GM19193 (cell line): ENCODE results near the gene TSPAN13.

ENCODE experiments used
- POLR2A ChIP-seq: IDR thresholded peaks from 4 replicates; pipeline ENCODE4 v1.6.1; 2011; ENCODE audit not compliant: insufficient read depth, insufficient read length; ENCODE audit errors: extremely low read depth

TSPAN13 gene

DNA sequence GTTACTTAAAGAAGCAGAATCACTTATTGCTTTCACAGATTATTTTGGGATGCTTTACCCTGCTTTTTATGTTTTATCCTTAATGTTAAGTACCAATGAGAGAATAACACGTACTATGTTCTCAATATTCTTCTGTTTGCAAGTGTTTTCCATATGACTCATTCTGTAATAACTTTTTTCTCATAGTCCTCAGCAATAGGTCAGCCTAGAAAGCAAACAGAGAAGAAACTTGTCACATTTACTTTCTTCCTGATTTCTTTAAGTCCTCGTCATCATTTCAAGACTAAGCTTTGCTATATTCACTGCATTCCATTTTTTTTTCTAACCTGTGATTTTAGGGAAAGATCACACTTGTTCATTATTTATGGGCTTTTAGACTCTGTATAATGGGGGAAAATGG, 58.0 kb downstream of the TSPAN13 start:
- TF ChIP-seq POLR2A, result no peak

DNA sequence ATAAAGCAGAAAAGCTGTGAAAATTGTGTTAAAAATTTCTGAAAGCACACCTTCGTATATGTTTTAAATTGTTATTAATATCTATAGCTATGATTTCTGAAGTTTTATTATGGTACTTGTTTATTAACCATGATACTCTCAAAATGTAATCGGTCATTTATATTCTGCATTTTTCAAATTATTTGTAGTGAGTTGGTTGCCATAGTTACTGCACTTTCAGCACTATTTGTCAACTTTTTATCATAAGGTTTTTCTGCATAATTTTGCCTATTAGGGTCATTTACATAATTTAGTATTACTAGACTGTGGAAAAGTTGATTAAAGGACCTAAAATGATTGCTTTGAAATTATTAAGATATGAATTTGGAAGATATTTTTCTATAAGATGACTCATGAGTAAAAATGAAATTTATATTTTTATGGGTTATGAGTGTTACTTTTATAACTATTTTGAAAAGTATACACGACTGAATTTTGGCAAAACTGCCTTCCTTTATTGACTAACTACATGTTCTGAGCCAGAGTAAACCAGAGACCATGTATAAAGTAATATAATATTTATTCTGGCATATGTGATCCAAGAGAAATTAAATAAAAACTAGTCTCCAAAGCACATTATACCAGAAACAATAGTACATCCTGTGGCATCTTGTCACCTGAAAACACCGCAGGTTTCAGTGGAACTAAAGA, 59.1 kb downstream of the TSPAN13 start:
- no peak for TF ChIP-seq POLR2A

DNA sequence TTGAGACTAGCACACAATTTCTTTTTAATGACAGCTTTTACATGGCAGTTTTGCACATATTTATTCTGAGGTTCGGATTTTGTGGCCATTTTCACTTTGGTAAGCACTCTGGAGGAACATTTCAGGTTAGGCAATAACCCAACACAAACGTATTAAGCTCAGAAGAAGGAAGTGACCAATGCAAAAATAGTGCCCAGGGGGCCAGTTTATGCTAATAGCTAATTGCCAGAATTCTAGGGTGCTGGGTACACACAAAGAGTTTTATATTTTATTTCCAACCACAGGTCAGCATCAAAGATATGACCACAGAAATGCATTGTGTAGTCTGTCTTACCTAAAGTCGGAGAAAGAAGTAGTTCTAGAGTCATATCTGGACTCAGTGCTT, 59.7 kb downstream of the TSPAN13 start:
- no peak for TF ChIP-seq POLR2A

DNA sequence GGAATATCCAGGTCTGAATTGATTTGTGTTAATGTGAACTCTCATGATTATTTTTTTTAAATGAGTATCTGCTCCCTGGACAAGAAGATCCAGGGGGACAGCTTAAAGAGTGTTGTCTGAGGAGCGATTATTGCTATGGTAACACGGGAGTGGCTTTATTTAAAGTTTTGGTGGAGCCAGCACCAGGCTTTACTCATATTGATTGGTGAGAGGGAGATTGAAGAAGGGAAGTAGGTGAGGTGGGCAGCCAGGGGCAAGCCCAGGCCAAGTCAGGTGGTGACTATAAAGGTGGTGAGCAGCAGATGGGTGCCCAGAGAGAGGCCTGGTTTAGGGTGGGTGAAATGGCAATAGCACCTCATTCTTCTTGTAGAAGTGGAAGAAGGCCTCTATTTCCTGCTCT, 61.4 kb downstream of the TSPAN13 start:
- no peak for TF ChIP-seq POLR2A

DNA sequence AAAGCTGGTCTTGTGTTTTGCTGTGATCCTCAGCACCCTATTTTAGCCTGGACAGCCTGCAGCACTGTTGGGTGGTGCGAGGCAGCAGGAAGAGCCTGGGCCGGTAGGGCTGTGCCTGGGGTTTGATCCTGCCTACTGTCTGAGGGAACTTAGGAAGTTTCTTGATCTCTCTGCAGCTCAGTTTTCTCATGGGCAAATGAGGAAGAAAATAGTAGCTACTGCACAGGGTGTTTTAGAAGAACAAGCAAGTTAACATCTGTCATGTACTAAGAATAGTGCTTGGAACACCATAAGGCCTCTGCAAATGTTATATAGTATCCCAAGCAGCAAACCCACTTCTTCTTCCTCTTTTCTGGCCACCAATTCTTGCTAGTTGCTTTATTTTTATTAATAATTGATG, 63.3 kb downstream of the TSPAN13 start:
- no peak for TF ChIP-seq POLR2A

DNA sequence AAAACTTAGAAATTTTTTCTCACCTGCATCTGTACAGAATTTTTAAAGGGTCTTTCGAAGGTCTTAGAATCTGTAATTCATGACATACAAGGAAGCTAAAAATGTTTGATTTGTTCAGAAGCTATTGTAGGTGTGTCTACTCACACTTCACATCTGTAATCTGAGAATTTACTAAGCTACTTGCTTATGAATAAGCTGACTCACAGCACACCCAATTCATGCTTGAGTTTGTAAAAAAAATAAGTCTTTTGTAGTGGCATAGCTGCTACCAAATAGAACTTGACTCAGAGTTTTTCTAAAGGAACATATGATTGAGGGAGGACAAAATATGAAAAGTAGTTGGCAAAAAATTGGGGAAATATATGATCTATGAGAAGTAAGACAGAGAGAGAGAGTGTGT, 64.0 kb downstream of the TSPAN13 start:
- no peak for TF ChIP-seq POLR2A

DNA sequence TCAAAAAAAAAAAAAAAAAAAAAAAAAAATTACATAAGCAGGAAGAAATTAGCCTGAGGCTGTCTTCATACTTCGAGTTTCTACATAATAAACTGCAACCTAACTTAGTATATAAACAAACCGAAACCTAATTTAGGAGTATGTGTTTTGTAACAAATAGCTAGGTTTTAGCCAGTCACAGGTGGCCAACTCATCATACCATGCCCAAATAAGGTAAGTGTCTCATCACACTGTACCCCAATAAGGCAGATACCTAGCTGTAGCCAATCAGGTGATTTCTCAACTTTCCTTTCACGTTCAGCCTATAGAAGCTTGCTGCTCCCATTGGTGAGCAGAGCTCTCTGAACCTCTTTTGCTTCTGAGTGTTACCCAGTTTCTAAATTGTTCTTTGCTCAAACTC, 65.2 kb downstream of the TSPAN13 start:
- TF ChIP-seq POLR2A, result no peak

DNA sequence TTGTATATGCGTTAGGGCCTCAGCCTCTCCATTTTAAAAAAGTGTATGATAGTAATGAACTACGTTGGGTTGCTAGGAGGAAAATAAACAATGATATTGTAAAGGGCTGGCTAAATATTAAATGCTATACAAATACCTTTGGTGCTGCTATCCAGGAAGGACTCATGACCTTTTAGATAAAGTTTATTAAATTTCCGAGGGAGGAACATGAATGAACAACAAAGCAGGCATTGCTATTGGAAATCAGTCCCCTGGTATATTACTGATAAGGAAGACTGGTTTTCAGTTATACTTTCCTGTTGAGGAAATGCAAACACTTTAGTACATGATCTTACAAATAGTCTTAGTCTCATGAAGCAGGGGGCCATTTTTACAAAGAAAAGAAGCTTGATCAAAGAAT, 68.5 kb downstream of the TSPAN13 start:
- TF ChIP-seq POLR2A, result no peak

DNA sequence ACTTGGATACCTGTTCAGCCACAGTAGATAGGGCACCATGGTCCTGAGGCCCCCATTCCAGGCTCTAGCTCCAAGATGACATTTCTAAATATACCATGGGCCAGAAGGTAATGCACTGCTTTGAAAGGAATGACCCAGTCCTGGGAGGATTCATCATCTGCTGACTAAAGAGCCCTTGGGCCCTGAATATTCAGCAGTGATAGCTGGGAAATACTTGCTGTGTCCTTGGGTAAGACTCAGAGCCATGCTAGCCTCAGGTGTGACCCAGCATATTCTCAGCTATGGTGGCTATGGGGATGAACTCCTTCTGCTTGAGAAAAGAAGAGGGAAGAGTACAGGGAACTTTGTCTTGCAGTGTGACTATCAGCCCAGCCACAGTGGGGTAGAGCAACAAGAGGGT, 72.5 kb downstream of the TSPAN13 start:
- TF ChIP-seq POLR2A, result no peak

DNA sequence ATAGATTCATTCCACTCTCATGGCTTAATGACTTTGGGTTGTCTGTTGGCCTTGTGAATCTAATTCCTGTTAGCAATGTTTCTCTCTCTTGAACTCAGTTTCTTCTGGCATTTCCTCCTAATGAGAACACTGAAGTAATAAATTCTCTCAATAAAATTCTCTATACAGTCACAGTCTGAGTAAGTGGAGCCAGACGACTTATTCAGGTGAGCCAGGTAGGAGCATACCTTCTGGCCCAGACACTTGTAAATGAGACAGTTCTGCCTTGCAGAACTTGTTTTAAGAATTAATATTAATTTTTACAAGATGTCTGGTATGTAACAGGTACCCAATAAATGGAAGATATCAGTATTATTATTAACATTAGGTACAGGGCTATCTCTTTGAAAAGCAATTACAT, 79.8 kb downstream of the TSPAN13 start:
- no peak for TF ChIP-seq POLR2A
